Measurements from ENCODE around the gene TTYH1.

TTYH1 gene

GRCh38 chr19:54427586-54427985, 12.3 kb downstream of the TTYH1 start:
- no peak overlapping the region for H3K4me3 ChIP-seq (ENCODE audit: low read length)

GRCh38 chr19:54428323-54429175, 13.3 kb downstream of the TTYH1 start:
- H3K36me3 ChIP-seq (replicated peaks; ENCODE audit: low read depth, low read length): no peaks in the 10 kb centered on the region
- no peaks in the 10 kb centered on the region for H3K79me2 ChIP-seq (ENCODE audit: low read length)
- H3K4me1 ChIP-seq (ENCODE audit: low read length): no peaks in the 10 kb centered on the region
- H3K4me3 ChIP-seq (ENCODE audit: low read length): no peak overlapping the region
- no peak overlapping the region for H3K4me2 ChIP-seq (ENCODE audit: low read length)
- H3K27ac ChIP-seq (ENCODE audit: low read length): no peak overlapping the region
- H3K9me3 ChIP-seq (ENCODE audit: insufficient read depth, low read length): no peaks in the 10 kb centered on the region
- TF ChIP-seq EZH2phosphoT487 (IDR thresholded peaks at IDR 0.05; ENCODE audit: low read depth): no peak
- TF ChIP-seq CTCF (IDR thresholded peaks at IDR 0.05; ENCODE audit: low read depth, low read length): no peak
- H2AFZ ChIP-seq (ENCODE audit: low read depth, low read length): no peak overlapping the region
- no peak overlapping the region for H3K9ac ChIP-seq (ENCODE audit: low read length)
- H4K20me1 ChIP-seq (ENCODE audit: insufficient read depth, low read length): no peaks in the 10 kb centered on the region
- H3K27me3 ChIP-seq (ENCODE audit: low read depth, low read length): peaks cover 16% of the 10 kb centered on the region; the same call in 1 of the 2 replicates

More at GRCh38 chr19:54427586-54427985, 12.3 kb downstream of the TTYH1 start:
- H3K27ac ChIP-seq (ENCODE audit: low read length): no peak overlapping the region
- no peaks in the 10 kb centered on the region for H3K79me2 ChIP-seq (ENCODE audit: low read length)
- H3K4me1 ChIP-seq (ENCODE audit: low read length): no peaks in the 10 kb centered on the region
- no peaks in the 10 kb centered on the region for H3K9me3 ChIP-seq (ENCODE audit: insufficient read depth, low read length)
- H3K9ac ChIP-seq (ENCODE audit: low read length): no peak overlapping the region
- no peak overlapping the region for H2AFZ ChIP-seq (ENCODE audit: low read depth, low read length)
- TF ChIP-seq EZH2phosphoT487 (IDR thresholded peaks at IDR 0.05; ENCODE audit: low read depth) (no peak), CTCF (IDR thresholded peaks at IDR 0.05; ENCODE audit: low read depth, low read length) (no peak)
- H3K4me2 ChIP-seq (ENCODE audit: low read length): no peak overlapping the region
- no peaks in the 10 kb centered on the region for H3K36me3 ChIP-seq (replicated peaks; ENCODE audit: low read depth, low read length)
- no peaks in the 10 kb centered on the region for H4K20me1 ChIP-seq (ENCODE audit: insufficient read depth, low read length)
- peaks cover 16% of the 10 kb centered on the region; the same call in 1 of the 2 replicates for H3K27me3 ChIP-seq (ENCODE audit: low read depth, low read length)

- Histone ChIP-seq H3K9ac (ENCODE audit: low read length) (no peak overlapping the region), H3K27ac (ENCODE audit: low read length) (no peak overlapping the region), H4K20me1 (ENCODE audit: insufficient read depth, low read length) (no peaks in the 10 kb centered on the region), H3K79me2 (ENCODE audit: low read length) (no peaks in the 10 kb centered on the region), H3K4me1 (ENCODE audit: low read length) (no peaks in the 10 kb centered on the region), H2AFZ (ENCODE audit: low read depth, low read length) (no peak overlapping the region), H3K4me3 (ENCODE audit: low read length) (no peak overlapping the region), H3K36me3 (replicated peaks; ENCODE audit: low read depth, low read length) (no peaks in the 10 kb centered on the region), H3K27me3 (ENCODE audit: low read depth, low read length) (peaks cover 16% of the 10 kb centered on the region; the same call in 1 of the 2 replicates), H3K9me3 (ENCODE audit: insufficient read depth, low read length) (no peaks in the 10 kb centered on the region), H3K4me2 (ENCODE audit: low read length) (no peak overlapping the region)
- TF ChIP-seq EZH2phosphoT487 (IDR thresholded peaks at IDR 0.05; ENCODE audit: low read depth): no peak
Observed at GRCh38 chr19:54429176-54429495, 13.9 kb downstream of the TTYH1 start.

- no peak overlapping the region for H2AFZ ChIP-seq (ENCODE audit: low read depth, low read length)
- TF ChIP-seq EZH2phosphoT487 (IDR thresholded peaks at IDR 0.05; ENCODE audit: low read depth) (no peak), CTCF (IDR thresholded peaks at IDR 0.05; ENCODE audit: low read depth, low read length) (no peak)
- H4K20me1 ChIP-seq (ENCODE audit: insufficient read depth, low read length): 0 out of 2 replicates have a peak, but pooled peaks cover under 1% of the 10 kb centered on the region
- H3K4me1 ChIP-seq (ENCODE audit: low read length): no peaks in the 10 kb centered on the region
- H3K27ac ChIP-seq (ENCODE audit: low read length): no peak overlapping the region
- no peak overlapping the region for H3K9ac ChIP-seq (ENCODE audit: low read length)
- no peak overlapping the region for H3K4me3 ChIP-seq (ENCODE audit: low read length)
- H3K36me3 ChIP-seq (replicated peaks; ENCODE audit: low read depth, low read length): no peaks in the 10 kb centered on the region
- peaks cover 16% of the 10 kb centered on the region; the same call in 1 of the 2 replicates for H3K27me3 ChIP-seq (ENCODE audit: low read depth, low read length)
- no peaks in the 10 kb centered on the region for H3K9me3 ChIP-seq (ENCODE audit: insufficient read depth, low read length)
- H3K4me2 ChIP-seq (ENCODE audit: low read length): no peak overlapping the region
- no peaks in the 10 kb centered on the region for H3K79me2 ChIP-seq (ENCODE audit: low read length)
Observed at GRCh38 chr19:54429545-54430227, 14.4 kb downstream of the TTYH1 start.
